HG03457 (cell line): Measurements from ENCODE around the gene EFCAB9.
"Not testable (repeated sequence)": the region's sequence is repeated elsewhere in the genome, so short reads cannot be mapped to it uniquely, and the experiment has no call there.

Experiments used
- ATAC-seq: cut with Tn5 transposase; IDR thresholded peaks from one replicate; pipeline ENCODE4 v1.9.1; 2021; ENCODE audit warnings: moderate number of reproducible peaks; ENCODE audit not compliant: unreplicated experiment

The EFCAB9 gene

GRCh38 chr5:172193872-172194271 is at the start of gene EFCAB9:
EFCAB9 (plus strand) TSS chr5:172194172; CDS start chr5:172194173, 1 bp downstream.
- no peak for ATAC-seq

GRCh38 chr5:172144291-172144815 is 49.6 kb upstream of the EFCAB9 start:
- no peak for ATAC-seq

GRCh38 chr5:172144931-172145869 is 48.8 kb upstream of the EFCAB9 start:
- no peak for ATAC-seq

- ATAC-seq: no peak
Observed at GRCh38 chr5:172145870-172146747, 47.9 kb upstream of the EFCAB9 start.

GRCh38 chr5:172146748-172147092 is 47.3 kb upstream of the EFCAB9 start:
- ATAC-seq: no peak

- no peak for ATAC-seq
Observed at GRCh38 chr5:172147857-172148256, 46.1 kb upstream of the EFCAB9 start.

- ATAC-seq: no peak
Observed at GRCh38 chr5:172148381-172148780, 45.6 kb upstream of the EFCAB9 start.

- no peak for ATAC-seq
Observed at GRCh38 chr5:172149073-172149472, 44.9 kb upstream of the EFCAB9 start.

- not testable (repeated sequence) for ATAC-seq
Observed at GRCh38 chr5:172149481-172149880, 44.5 kb upstream of the EFCAB9 start.

- ATAC-seq: no peak
Observed at GRCh38 chr5:172150514-172151425, 43.2 kb upstream of the EFCAB9 start.

- ATAC-seq: no peak
Observed at GRCh38 chr5:172151661-172152210, 42.2 kb upstream of the EFCAB9 start.

- ATAC-seq: no peak
Observed at GRCh38 chr5:172153695-172154094, 40.3 kb upstream of the EFCAB9 start.

GRCh38 chr5:172155101-172155500 is 38.9 kb upstream of the EFCAB9 start:
- ATAC-seq: not testable (repeated sequence)

- ATAC-seq: no peak
Observed at GRCh38 chr5:172156541-172156994, 37.4 kb upstream of the EFCAB9 start.

- ATAC-seq: no peak
Observed at GRCh38 chr5:172159016-172159415, 35.0 kb upstream of the EFCAB9 start.

- ATAC-seq: no peak
Observed at GRCh38 chr5:172160506-172160905, 33.5 kb upstream of the EFCAB9 start.

GRCh38 chr5:172162323-172162986 is 31.5 kb upstream of the EFCAB9 start:
- ATAC-seq: no peak

- no peak for ATAC-seq
Observed at GRCh38 chr5:172162987-172163343, 31.0 kb upstream of the EFCAB9 start.

GRCh38 chr5:172163346-172163745 is 30.6 kb upstream of the EFCAB9 start:
- no peak for ATAC-seq
